OCI-M1 (cell line): ENCODE measurements around the gene PTPRK.

ENCODE experiments used
- DNase-seq: peaks from one replicate; lab custom pipeline; 2025; lab: John Stamatoyannopoulos, UW

Gene PTPRK

GRCh38 chr6:128188678-128189077 lies 331.7 kb downstream of the PTPRK start:
- DNase-seq: no peak

- DNase-seq: peak; percentile 64
Observed at GRCh38 chr6:128186729-128187128, 333.7 kb downstream of the PTPRK start.

GRCh38 chr6:128179876-128180438 lies 340.4 kb downstream of the PTPRK start:
- no peak for DNase-seq

- no peak for DNase-seq
Observed at GRCh38 chr6:128174724-128175123, 345.7 kb downstream of the PTPRK start.

- DNase-seq: no peak
Observed at GRCh38 chr6:128172752-128173682, 347.4 kb downstream of the PTPRK start.

- no peak for DNase-seq
Observed at GRCh38 chr6:128172081-128172480, 348.3 kb downstream of the PTPRK start.

GRCh38 chr6:128171182-128171581 lies 349.2 kb downstream of the PTPRK start:
- DNase-seq: no peak

GRCh38 chr6:128168244-128168643 lies 352.2 kb downstream of the PTPRK start:
- DNase-seq: no peak

- no peak for DNase-seq
Observed at GRCh38 chr6:128167552-128167951, 352.8 kb downstream of the PTPRK start.

GRCh38 chr6:128164254-128164653 lies 356.1 kb downstream of the PTPRK start:
- DNase-seq: no peak

GRCh38 chr6:128162423-128162822 lies 358.0 kb downstream of the PTPRK start:
- no peak for DNase-seq

- no peak for DNase-seq
Observed at GRCh38 chr6:128161839-128162238, 358.6 kb downstream of the PTPRK start.

GRCh38 chr6:128161263-128161662 lies 359.1 kb downstream of the PTPRK start:
- DNase-seq: no peak

GRCh38 chr6:128158496-128158895 lies 361.9 kb downstream of the PTPRK start:
- no peak for DNase-seq

GRCh38 chr6:128156321-128157111 lies 363.9 kb downstream of the PTPRK start:
- DNase-seq: peak; percentile 79

GRCh38 chr6:128155826-128156225 lies 364.6 kb downstream of the PTPRK start:
- no peak for DNase-seq

- DNase-seq: no peak
Observed at GRCh38 chr6:128152551-128152950, 367.8 kb downstream of the PTPRK start.

GRCh38 chr6:128150376-128150775 lies 370.0 kb downstream of the PTPRK start:
- no peak for DNase-seq

- no peak for DNase-seq
Observed at GRCh38 chr6:128149796-128150195, 370.6 kb downstream of the PTPRK start.

GRCh38 chr6:128144320-128144719 lies 376.1 kb downstream of the PTPRK start:
- DNase-seq: peak; percentile 57

- DNase-seq: peak; percentile 72
Observed at GRCh38 chr6:128141932-128142331, 378.5 kb downstream of the PTPRK start.

GRCh38 chr6:128139519-128139918 lies 380.9 kb downstream of the PTPRK start:
- no peak for DNase-seq

GRCh38 chr6:128138694-128139093 lies 381.7 kb downstream of the PTPRK start:
- no peak for DNase-seq
